K562 (cell line): Measurements from ENCODE around the gene MLLT6.
"Not testable (repeated sequence)": the region's sequence is repeated elsewhere in the genome, so short reads cannot be mapped to it uniquely, and the experiment has no call there.

Source experiments
- HMG20A ChIP-seq: fragments of 450-650 bp; formaldehyde crosslinking; conservative IDR thresholded peaks from 2 replicates; pipeline ENCODE4 v1.4.0; 2020; ENCODE audit warnings: mild to moderate bottlenecking, mixed read lengths
- ZNF224 ChIP-seq: sonication (generic); formaldehyde crosslinking; IDR thresholded peaks from 2 replicates; pipeline ENCODE4 v1.8.0; 2022; ENCODE audit warnings: mild to moderate bottlenecking, missing genetic modification reagents
- ZNF24 ChIP-seq: fragments of 450-650 bp; IDR thresholded peaks from 2 replicates; pipeline ENCODE4 v1.6.1; 2016
- TF ChIP-seq, protein P1 (sequence below), 2 experiments: fragments of 450-650 bp; IDR thresholded peaks; 2 replicates each; pipeline ENCODE4 v1.6.1; 2016; ENCODE audit warnings: mild to moderate bottlenecking in 2 of 2, borderline replicate concordance in 1 of 2, low read depth in 1 of 2, moderate library complexity in 1 of 2
- TF ChIP-seq, protein P2 (sequence below): conservative IDR thresholded peaks from 2 replicates; pipeline ENCODE4 v1.6.1; 2011; ENCODE audit warnings: low read depth, mild to moderate bottlenecking, low read length; ENCODE audit not compliant: control insufficient read depth
- TF ChIP-seq, protein P3 (sequence below), 3 experiments: IDR thresholded peaks in 2 of 3; conservative IDR thresholded peaks in 1 of 3; 2 replicates each; pipeline ENCODE4 v1.5.1; 2011 to 2012; ENCODE audit warnings: low read length in 3 of 3, mild to moderate bottlenecking in 3 of 3, control low read depth in 2 of 3, improper control_type of control experiment in 1 of 3, inconsistent platforms in 1 of 3, low read depth in 1 of 3, mixed read lengths in 1 of 3, moderate library complexity in 1 of 3; ENCODE audit not compliant: insufficient read depth in 2 of 3
- TF ChIP-seq, protein P4 (sequence below), 2 experiments: fragments of 450-650 bp; IDR thresholded peaks; 2 replicates each; pipeline ENCODE4 v1.6.1; 2016

DNA sequence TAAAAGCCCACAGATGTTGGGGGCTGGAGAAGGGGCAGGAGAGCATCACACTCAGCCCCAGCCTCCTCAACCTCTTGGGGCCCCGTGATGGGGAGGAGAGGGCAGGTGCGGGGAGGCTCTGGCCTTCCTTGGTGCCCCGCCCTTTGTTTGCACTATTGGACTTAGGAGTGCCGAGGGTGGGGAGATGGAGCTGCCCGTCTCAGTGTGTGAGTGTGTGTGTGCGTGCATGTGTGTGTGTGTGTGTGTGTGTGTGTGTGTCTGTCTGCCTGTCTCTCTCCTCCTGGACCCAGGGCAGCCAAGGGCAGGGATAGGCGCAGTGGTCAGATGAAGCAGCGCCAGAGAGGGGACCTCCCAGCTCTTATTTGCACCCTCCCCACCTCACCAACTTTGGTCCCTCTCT, 21.1 kb downstream of the MLLT6 start:
- TF ChIP-seq, protein P1, sequence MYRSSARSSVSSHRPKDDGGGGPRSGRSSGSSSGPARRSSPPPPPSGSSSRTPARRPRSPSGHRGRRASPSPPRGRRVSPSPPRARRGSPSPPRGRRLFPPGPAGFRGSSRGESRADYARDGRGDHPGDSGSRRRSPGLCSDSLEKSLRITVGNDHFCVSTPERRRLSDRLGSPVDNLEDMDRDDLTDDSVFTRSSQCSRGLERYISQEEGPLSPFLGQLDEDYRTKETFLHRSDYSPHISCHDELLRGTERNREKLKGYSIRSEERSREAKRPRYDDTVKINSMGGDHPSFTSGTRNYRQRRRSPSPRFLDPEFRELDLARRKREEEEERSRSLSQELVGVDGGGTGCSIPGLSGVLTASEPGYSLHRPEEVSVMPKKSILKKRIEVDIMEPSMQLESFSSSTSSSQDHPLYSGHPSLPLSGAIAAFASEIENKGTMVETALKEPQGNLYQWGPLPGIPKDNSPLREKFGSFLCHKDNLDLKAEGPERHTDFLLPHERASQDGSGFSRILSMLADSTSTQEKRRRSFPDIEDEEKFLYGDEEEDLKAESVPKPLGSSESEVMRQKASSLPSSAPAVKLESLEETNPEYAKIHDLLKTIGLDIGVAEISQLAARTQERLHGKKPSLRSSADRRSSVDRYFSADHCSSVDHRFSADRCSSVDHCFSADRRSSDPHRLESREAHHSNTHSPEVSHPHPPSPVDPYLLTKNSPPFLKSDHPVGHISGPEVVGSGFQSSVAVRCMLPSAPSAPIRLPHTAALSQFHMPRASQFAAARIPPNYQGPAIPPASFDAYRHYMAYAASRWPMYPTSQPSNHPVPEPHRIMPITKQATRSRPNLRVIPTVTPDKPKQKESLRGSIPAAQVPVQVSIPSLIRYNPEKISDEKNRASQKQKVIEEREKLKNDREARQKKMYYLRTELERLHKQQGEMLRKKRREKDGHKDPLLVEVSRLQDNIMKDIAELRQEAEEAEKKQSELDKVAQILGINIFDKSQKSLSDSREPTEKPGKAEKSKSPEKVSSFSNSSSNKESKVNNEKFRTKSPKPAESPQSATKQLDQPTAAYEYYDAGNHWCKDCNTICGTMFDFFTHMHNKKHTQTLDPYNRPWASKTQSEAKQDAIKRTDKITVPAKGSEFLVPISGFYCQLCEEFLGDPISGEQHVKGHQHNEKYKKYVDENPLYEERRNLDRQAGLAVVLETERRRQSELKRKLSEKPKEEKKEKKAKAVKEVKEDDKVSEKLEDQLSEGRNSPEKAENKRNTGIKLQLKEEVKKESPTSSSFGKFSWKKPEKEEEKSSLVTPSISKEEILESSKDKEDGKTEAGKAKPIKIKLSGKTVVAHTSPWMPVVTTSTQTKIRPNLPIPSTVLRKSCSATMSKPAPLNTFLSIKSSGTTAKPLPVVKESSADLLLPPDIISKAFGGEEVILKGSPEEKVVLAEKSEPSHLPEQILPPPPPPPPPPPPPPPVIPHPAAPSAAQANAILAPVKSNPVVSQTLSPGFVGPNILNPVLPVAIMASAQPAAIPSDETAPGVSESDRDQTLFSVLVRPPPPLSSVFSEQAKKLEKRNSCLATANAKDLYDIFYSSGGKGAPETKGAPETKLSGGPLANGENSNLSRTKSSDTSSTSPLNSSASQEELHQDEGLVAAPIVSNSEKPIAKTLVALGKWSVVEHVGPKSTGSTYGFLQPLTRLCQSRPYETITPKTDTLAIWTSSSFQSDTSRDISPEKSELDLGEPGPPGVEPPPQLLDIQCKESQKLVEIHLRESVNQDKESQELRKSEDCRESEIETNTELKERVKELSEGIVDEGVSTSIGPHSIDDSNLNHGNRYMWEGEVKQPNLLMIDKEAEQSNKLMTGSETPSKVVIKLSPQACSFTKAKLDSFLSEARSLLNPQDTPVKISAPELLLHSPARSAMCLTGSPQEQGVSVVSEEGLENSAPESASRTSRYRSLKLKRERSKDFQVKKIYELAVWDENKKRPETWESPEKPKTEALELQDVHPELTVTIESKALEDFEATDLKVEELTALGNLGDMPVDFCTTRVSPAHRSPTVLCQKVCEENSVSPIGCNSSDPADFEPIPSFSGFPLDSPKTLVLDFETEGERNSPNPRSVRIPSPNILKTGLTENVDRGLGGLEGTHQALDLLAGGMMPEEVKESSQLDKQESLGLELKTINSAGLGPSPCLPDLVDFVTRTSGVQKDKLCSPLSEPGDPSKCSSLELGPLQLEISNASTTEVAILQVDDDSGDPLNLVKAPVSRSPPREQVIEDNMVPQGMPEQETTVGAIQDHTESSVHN (IDR thresholded peaks at IDR 0.05; ENCODE audit: borderline replicate concordance in 1 of 2, low read depth in 1 of 2): not testable (repeated sequence)
- TF ChIP-seq, protein P2, sequence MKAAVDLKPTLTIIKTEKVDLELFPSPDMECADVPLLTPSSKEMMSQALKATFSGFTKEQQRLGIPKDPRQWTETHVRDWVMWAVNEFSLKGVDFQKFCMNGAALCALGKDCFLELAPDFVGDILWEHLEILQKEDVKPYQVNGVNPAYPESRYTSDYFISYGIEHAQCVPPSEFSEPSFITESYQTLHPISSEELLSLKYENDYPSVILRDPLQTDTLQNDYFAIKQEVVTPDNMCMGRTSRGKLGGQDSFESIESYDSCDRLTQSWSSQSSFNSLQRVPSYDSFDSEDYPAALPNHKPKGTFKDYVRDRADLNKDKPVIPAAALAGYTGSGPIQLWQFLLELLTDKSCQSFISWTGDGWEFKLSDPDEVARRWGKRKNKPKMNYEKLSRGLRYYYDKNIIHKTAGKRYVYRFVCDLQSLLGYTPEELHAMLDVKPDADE: not testable (repeated sequence)
- TF ChIP-seq HMG20A (CRISPR knock-in tag); ZNF24; ZNF224 (CRISPR knock-in tag): not testable (repeated sequence)
- TF ChIP-seq, protein P3, sequence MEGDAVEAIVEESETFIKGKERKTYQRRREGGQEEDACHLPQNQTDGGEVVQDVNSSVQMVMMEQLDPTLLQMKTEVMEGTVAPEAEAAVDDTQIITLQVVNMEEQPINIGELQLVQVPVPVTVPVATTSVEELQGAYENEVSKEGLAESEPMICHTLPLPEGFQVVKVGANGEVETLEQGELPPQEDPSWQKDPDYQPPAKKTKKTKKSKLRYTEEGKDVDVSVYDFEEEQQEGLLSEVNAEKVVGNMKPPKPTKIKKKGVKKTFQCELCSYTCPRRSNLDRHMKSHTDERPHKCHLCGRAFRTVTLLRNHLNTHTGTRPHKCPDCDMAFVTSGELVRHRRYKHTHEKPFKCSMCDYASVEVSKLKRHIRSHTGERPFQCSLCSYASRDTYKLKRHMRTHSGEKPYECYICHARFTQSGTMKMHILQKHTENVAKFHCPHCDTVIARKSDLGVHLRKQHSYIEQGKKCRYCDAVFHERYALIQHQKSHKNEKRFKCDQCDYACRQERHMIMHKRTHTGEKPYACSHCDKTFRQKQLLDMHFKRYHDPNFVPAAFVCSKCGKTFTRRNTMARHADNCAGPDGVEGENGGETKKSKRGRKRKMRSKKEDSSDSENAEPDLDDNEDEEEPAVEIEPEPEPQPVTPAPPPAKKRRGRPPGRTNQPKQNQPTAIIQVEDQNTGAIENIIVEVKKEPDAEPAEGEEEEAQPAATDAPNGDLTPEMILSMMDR (IDR thresholded peaks at IDR 0.05 in 2 of 3, conservative IDR thresholded peaks at IDR 0.05 in 1 of 3; ENCODE audit: insufficient read depth in 2 of 3, low read depth in 1 of 3, low read length in 3 of 3): not testable (repeated sequence)
- TF ChIP-seq, protein P4, sequence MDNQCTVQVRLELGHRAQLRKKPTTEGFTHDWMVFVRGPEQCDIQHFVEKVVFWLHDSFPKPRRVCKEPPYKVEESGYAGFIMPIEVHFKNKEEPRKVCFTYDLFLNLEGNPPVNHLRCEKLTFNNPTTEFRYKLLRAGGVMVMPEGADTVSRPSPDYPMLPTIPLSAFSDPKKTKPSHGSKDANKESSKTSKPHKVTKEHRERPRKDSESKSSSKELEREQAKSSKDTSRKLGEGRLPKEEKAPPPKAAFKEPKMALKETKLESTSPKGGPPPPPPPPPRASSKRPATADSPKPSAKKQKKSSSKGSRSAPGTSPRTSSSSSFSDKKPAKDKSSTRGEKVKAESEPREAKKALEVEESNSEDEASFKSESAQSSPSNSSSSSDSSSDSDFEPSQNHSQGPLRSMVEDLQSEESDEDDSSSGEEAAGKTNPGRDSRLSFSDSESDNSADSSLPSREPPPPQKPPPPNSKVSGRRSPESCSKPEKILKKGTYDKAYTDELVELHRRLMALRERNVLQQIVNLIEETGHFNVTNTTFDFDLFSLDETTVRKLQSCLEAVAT (IDR thresholded peaks at IDR 0.05): not testable (repeated sequence)
